ENCODE results near the gene HCFC1. TPM values are rescaled to one million over a fixed set of nuclear protein-coding genes. Genes with fewer than 3 reads are reported as not detected.

The HCFC1 gene
- total and polyA plus RNA-seq, 9 donors = 13.3 to 62.5 (median 43.2) TPM

GRCh38 chrX:154019633-154020528 lies 48.3 kb upstream of the HCFC1 start, which contains the start of gene IRAK1:
Gene IRAK1, minus strand, starts transcription at chrX:154019902. Its CDS starts 90 bp downstream, at chrX:154019812.
- 26 to 37% (median 37%) methylated on average over 66 to 99 of the region's 99 CpGs for WGBS, 3 donors
- H3K27ac ChIP-seq = peak within 1 kb of the TSS; percentile 66 to 80
- peak; percentile 57 to 78 (median 65) for DNase-seq
- no peaks in the 10 kb centered on the region for H3K36me3 ChIP-seq
- H3K4me3 ChIP-seq = peak within 1 kb of the TSS; percentile 48
- TF ChIP-seq CTCF (IDR thresholded peaks at IDR 0.05) = no peak
- no peak for TF ChIP-seq POLR2A (IDR thresholded peaks at IDR 0.05)
- TF ChIP-seq EP300 (IDR thresholded peaks at IDR 0.05) = no peak
- no peaks in the 10 kb centered on the region for H3K27me3 ChIP-seq
- H3K9me3 ChIP-seq = no peaks in the 10 kb centered on the region
- intact Hi-C loops (cut with DNase I) = loop anchor here in 2 of 4 donors (5.0 kb wide), 2 partner anchors 32 to 72 kb away; no protein-coding TSS in a partner anchor
- no peaks in the 10 kb centered on the region for H3K4me1 ChIP-seq (ENCODE audit: insufficient read depth)

- no peaks in the 10 kb centered on the region for H3K9me3 ChIP-seq
- H3K4me1 ChIP-seq (ENCODE audit: insufficient read depth) = no peaks in the 10 kb centered on the region
- peak overlapping the region; percentile 8 to 71 for H3K27ac ChIP-seq
- DNase-seq = no peak
- no peak for TF ChIP-seq EP300 (IDR thresholded peaks at IDR 0.05)
- no peak for TF ChIP-seq CTCF (IDR thresholded peaks at IDR 0.05)
- TF ChIP-seq POLR2A (IDR thresholded peaks at IDR 0.05) = no peak
- H3K4me3 ChIP-seq = peak overlapping the region; percentile 48
- WGBS, 3 donors = 36 to 49% (median 48%) methylated on average over 26 to 45 of the region's 45 CpGs
- no peaks in the 10 kb centered on the region for H3K36me3 ChIP-seq
- no peaks in the 10 kb centered on the region for H3K27me3 ChIP-seq
- intact Hi-C loops (cut with DNase I) = loop anchor here in 2 of 4 donors (5.0 kb wide), 2 partner anchors 33 to 73 kb away; no protein-coding TSS in a partner anchor
Observed at GRCh38 chrX:154019061-154019621, 47.5 kb upstream of the HCFC1 start.

GRCh38 chrX:154018518-154019060 lies 47.0 kb upstream of the HCFC1 start:
- DNase-seq = no peak
- Histone ChIP-seq H3K36me3 (no peaks in the 10 kb centered on the region), H3K4me3 (peak overlapping the region; percentile 48), H3K4me1 (ENCODE audit: insufficient read depth) (no peaks in the 10 kb centered on the region), H3K9me3 (no peaks in the 10 kb centered on the region), H3K27ac (peak overlapping the region; percentile 8 to 71), H3K27me3 (no peaks in the 10 kb centered on the region)
- intact Hi-C loops (cut with DNase I) = loop anchor here in 2 of 4 donors (5.0 kb wide), 2 partner anchors 34 to 74 kb away; no protein-coding TSS in a partner anchor
- TF ChIP-seq POLR2A (IDR thresholded peaks at IDR 0.05) = no peak
- no peak for TF ChIP-seq CTCF (IDR thresholded peaks at IDR 0.05)
- TF ChIP-seq EP300 (IDR thresholded peaks at IDR 0.05) = no peak
- WGBS, 3 donors = 78 to 83% (median 78%) methylated on average over 15 of the region's 15 CpGs

GRCh38 chrX:154017766-154018517 lies 46.3 kb upstream of the HCFC1 start:
- no peaks in the 10 kb centered on the region for H3K36me3 ChIP-seq
- no peaks in the 10 kb centered on the region for H3K27me3 ChIP-seq
- intact Hi-C loops (cut with DNase I) = loop anchor here in 2 of 4 donors (5.0 kb wide), 2 partner anchors 34 to 74 kb away; no protein-coding TSS in a partner anchor
- DNase-seq = no peak
- H3K9me3 ChIP-seq = no peaks in the 10 kb centered on the region
- peak overlapping the region in 1 of 2 donors; percentile 71 for H3K27ac ChIP-seq
- no peak overlapping the region for H3K4me3 ChIP-seq
- WGBS, 3 donors = 84 to 88% (median 85%) methylated on average over 25 to 26 of the region's 26 CpGs
- TF ChIP-seq CTCF (IDR thresholded peaks at IDR 0.05) (no peak), POLR2A (IDR thresholded peaks at IDR 0.05) (no peak), EP300 (IDR thresholded peaks at IDR 0.05) (no peak)
- H3K4me1 ChIP-seq (ENCODE audit: insufficient read depth) = no peaks in the 10 kb centered on the region

Measured in ovary (tissue), 9 donors.